Measurements from ENCODE around the gene ATAD1.
"Not testable (repeated sequence)": the region's sequence is repeated elsewhere in the genome, so short reads cannot be mapped to it uniquely, and the experiment has no call there.

Gene ATAD1

DNA sequence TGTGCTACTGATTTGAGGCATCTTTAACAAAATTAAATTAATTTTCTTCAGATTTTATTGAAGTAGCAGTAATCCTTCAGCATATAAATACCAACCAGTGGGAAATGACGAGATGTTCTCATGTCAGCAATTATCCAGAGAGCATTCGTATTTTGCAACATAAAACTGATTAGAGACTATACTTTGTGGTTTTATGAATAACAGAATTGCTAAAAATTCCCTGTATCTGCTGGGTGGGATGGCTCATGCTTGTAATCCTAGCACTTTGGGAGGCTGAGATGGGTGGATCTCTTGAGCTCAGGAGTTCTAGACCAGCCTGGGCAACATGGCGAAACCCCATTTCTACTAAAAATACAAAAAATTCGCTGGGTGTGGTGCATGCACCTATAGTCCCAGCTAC, 56.9 kb downstream of the ATAD1 start:
- H3K4me3 ChIP-seq (ENCODE audit: low read depth in 1 of 2, low read length in 2 of 2) = no peak overlapping the region
- H3K9me3 ChIP-seq (ENCODE audit: low read length) = no peaks in the 10 kb centered on the region
- H3K27me3 ChIP-seq (ENCODE audit: control insufficient read depth in 1 of 2, insufficient read depth in 2 of 2, low read length in 2 of 2) = no peaks in the 10 kb centered on the region
- H3K27ac ChIP-seq (ENCODE audit: low read depth, low read length) = no peak overlapping the region
- no peaks in the 10 kb centered on the region for H3K4me1 ChIP-seq (ENCODE audit: insufficient read depth, low read length)
- peaks cover 14% of the 10 kb centered on the region for H3K36me3 ChIP-seq (ENCODE audit: insufficient read depth, low read length)
- no peak overlapping the region for H3K9ac ChIP-seq (ENCODE audit: low read length)

GRCh38 chr10:87760195-87760905, 57.7 kb downstream of the ATAD1 start:
- Histone ChIP-seq H3K9ac (ENCODE audit: low read length) (no peak overlapping the region), H3K4me3 (ENCODE audit: low read depth in 1 of 2, low read length in 2 of 2) (no peak overlapping the region), H3K9me3 (ENCODE audit: low read length) (no peaks in the 10 kb centered on the region), H3K27me3 (ENCODE audit: control insufficient read depth in 1 of 2, insufficient read depth in 2 of 2, low read length in 2 of 2) (no peaks in the 10 kb centered on the region), H3K36me3 (ENCODE audit: insufficient read depth, low read length) (peaks cover 21% of the 10 kb centered on the region), H3K4me1 (ENCODE audit: insufficient read depth, low read length) (no peaks in the 10 kb centered on the region), H3K27ac (ENCODE audit: low read depth, low read length) (no peak overlapping the region)

- no peak overlapping the region for H3K27ac ChIP-seq (ENCODE audit: low read depth, low read length)
Observed at GRCh38 chr10:87759551-87759950, 58.5 kb downstream of the ATAD1 start.

GRCh38 chr10:87757685-87758084, 60.3 kb downstream of the ATAD1 start:
- peaks cover 31% of the 10 kb centered on the region for H3K36me3 ChIP-seq (ENCODE audit: insufficient read depth, low read length)

More at GRCh38 chr10:87759551-87759950, 58.5 kb downstream of the ATAD1 start:
- H3K36me3 ChIP-seq (ENCODE audit: insufficient read depth, low read length) = peaks cover 27% of the 10 kb centered on the region
- H3K9ac ChIP-seq (ENCODE audit: low read length) = no peak overlapping the region
- no peaks in the 10 kb centered on the region for H3K27me3 ChIP-seq (ENCODE audit: control insufficient read depth in 1 of 2, insufficient read depth in 2 of 2, low read length in 2 of 2)
- H3K9me3 ChIP-seq (ENCODE audit: low read length) = no peaks in the 10 kb centered on the region
- H3K4me1 ChIP-seq (ENCODE audit: insufficient read depth, low read length) = no peaks in the 10 kb centered on the region
- H3K4me3 ChIP-seq (ENCODE audit: low read depth in 1 of 2, low read length in 2 of 2) = no peak overlapping the region

DNA sequence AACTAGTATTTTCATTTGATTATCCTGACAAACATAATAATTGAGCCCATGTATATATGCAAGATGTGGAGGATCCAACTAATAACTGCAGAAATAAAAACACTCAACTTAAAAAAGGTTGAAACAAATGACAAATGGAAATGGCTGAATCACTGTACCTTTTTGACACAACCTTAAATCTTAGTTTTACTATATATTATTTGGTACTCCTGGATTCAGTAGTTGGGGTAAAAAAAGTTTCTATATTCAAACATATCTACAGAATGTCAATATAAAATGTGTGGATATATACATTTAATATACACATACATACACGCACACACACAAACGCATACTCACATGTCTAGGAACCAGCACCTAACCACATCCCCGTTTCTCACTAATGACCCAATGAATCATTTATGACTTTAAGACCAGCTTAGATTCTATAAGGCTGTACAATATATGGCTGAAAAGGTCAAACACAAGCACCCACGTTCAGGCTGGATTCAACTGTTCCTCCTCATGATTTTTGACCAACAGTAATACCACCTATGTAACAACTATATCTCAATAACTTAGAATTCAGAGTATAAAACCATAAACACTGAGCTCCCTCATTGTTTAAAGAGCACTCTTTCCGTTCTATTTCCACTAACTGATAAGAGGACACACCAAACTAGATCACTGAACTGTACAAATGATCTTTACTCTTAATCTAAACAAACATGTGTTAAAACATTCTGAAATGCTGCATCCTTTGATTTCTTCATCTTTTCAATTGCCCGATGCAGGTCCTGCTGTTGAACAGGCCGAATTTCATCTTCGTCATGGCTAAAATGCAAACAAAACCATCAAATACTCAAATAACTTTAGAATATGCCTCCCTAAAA, 63.8 kb downstream of the ATAD1 start:
- H3K9me3 ChIP-seq (ENCODE audit: low read length) = no peaks in the 10 kb centered on the region
- peaks cover 27% of the 10 kb centered on the region for H3K36me3 ChIP-seq (ENCODE audit: insufficient read depth, low read length)
- H3K9ac ChIP-seq (ENCODE audit: low read length) = no peak overlapping the region
- no peaks in the 10 kb centered on the region for H3K4me1 ChIP-seq (ENCODE audit: insufficient read depth, low read length)
- H3K27me3 ChIP-seq (ENCODE audit: control insufficient read depth in 1 of 2, insufficient read depth in 2 of 2, low read length in 2 of 2) = no peaks in the 10 kb centered on the region
- no peak overlapping the region for H3K27ac ChIP-seq (ENCODE audit: low read depth, low read length)
- no peak overlapping the region for H3K4me3 ChIP-seq (ENCODE audit: low read depth in 1 of 2, low read length in 2 of 2)

More at GRCh38 chr10:87757685-87758084, 60.3 kb downstream of the ATAD1 start:
- Histone ChIP-seq H3K4me3 (ENCODE audit: low read depth in 1 of 2, low read length in 2 of 2) (no peak overlapping the region), H3K4me1 (ENCODE audit: insufficient read depth, low read length) (no peaks in the 10 kb centered on the region), H3K27me3 (ENCODE audit: control insufficient read depth in 1 of 2, insufficient read depth in 2 of 2, low read length in 2 of 2) (no peaks in the 10 kb centered on the region), H3K9ac (ENCODE audit: low read length) (no peak overlapping the region), H3K27ac (ENCODE audit: low read depth, low read length) (no peak overlapping the region), H3K9me3 (ENCODE audit: low read length) (no peaks in the 10 kb centered on the region)

GRCh38 chr10:87752566-87752965, 65.5 kb downstream of the ATAD1 start:
- Histone ChIP-seq H3K36me3 (ENCODE audit: insufficient read depth, low read length) (peaks cover 27% of the 10 kb centered on the region), H3K4me1 (ENCODE audit: insufficient read depth, low read length) (no peaks in the 10 kb centered on the region), H3K4me3 (ENCODE audit: low read depth in 1 of 2, low read length in 2 of 2) (no peak overlapping the region), H3K9ac (ENCODE audit: low read length) (no peak overlapping the region), H3K27me3 (ENCODE audit: control insufficient read depth in 1 of 2, insufficient read depth in 2 of 2, low read length in 2 of 2) (no peaks in the 10 kb centered on the region), H3K27ac (ENCODE audit: low read depth, low read length) (no peak overlapping the region), H3K9me3 (ENCODE audit: low read length) (no peaks in the 10 kb centered on the region)

DNA sequence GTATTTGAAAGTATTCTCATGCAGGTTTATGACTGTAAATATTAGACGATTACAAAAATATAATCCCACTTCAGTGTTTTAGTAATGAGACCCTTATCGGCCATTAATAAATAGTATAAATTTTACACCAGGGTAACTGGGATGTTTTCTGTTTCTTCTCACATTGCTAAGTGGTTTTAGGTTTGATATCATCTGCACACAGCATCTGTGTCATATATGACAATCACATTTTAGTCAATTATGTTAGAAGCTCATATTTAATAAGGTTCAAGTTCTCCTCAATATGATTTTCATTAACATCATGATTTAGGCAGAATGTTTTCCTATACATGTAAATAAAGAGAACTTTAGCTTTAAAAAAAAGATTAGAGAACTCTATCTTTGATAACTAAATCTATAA, 66.8 kb downstream of the ATAD1 start:
- peaks cover 23% of the 10 kb centered on the region for H3K36me3 ChIP-seq (ENCODE audit: insufficient read depth, low read length)
- no peaks in the 10 kb centered on the region for H3K4me1 ChIP-seq (ENCODE audit: insufficient read depth, low read length)
- no peak overlapping the region for H3K27ac ChIP-seq (ENCODE audit: low read depth, low read length)
- H3K9me3 ChIP-seq (ENCODE audit: low read length) = no peaks in the 10 kb centered on the region
- no peaks in the 10 kb centered on the region for H3K27me3 ChIP-seq (ENCODE audit: control insufficient read depth in 1 of 2, insufficient read depth in 2 of 2, low read length in 2 of 2)
- no peak overlapping the region for H3K9ac ChIP-seq (ENCODE audit: low read length)
- no peak overlapping the region for H3K4me3 ChIP-seq (ENCODE audit: low read depth in 1 of 2, low read length in 2 of 2)

- Histone ChIP-seq H3K27ac (ENCODE audit: low read depth, low read length) (no peak overlapping the region), H3K4me1 (ENCODE audit: insufficient read depth, low read length) (no peaks in the 10 kb centered on the region), H3K27me3 (ENCODE audit: control insufficient read depth in 1 of 2, insufficient read depth in 2 of 2, low read length in 2 of 2) (no peaks in the 10 kb centered on the region), H3K9ac (ENCODE audit: low read length) (no peak overlapping the region), H3K9me3 (ENCODE audit: low read length) (no peaks in the 10 kb centered on the region), H3K4me3 (ENCODE audit: low read depth in 1 of 2, low read length in 2 of 2) (no peak overlapping the region), H3K36me3 (ENCODE audit: insufficient read depth, low read length) (peaks cover 19% of the 10 kb centered on the region)
Observed at GRCh38 chr10:87750817-87751216, 67.2 kb downstream of the ATAD1 start.

DNA sequence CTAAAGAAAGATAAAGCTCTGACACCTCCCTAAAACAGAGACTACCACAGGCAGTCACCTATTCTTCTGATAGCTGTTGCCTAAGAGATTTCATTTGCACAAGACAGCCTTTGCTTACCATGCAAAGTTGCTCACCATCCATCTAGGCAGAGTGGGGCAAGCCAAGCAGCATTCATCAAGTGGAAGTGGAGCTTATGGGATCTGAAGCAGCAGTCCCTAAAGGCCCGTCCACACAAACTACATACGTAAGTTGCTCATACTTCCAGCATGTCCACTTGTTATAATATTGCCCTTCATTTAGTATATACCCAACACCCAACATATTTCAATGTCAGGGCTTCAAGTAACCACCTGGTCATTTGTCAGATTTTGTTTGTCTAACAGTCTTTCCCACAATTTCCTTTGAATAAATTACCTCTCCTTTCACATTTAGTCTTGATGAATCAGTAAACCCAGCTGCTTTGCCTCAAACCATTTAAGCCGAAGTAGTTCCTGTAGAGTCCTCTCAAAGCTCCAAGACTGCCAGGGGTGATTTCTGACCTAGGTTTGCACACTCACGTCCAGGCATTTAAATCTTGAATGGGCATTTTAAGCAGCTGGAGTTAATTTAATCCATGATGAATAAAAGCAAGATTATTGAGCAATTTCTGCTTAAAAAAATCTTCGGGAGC, 67.9 kb downstream of the ATAD1 start:
- H3K36me3 ChIP-seq (ENCODE audit: insufficient read depth, low read length) = peaks cover 14% of the 10 kb centered on the region
- H3K27ac ChIP-seq (ENCODE audit: low read depth, low read length) = no peak overlapping the region
- H3K27me3 ChIP-seq (ENCODE audit: control insufficient read depth in 1 of 2, insufficient read depth in 2 of 2, low read length in 2 of 2) = no peaks in the 10 kb centered on the region
- no peaks in the 10 kb centered on the region for H3K9me3 ChIP-seq (ENCODE audit: low read length)
- H3K9ac ChIP-seq (ENCODE audit: low read length) = no peak overlapping the region
- H3K4me1 ChIP-seq (ENCODE audit: insufficient read depth, low read length) = no peaks in the 10 kb centered on the region
- H3K4me3 ChIP-seq (ENCODE audit: low read depth in 1 of 2, low read length in 2 of 2) = no peak overlapping the region

GRCh38 chr10:87748244-87748643, 69.8 kb downstream of the ATAD1 start:
- not testable (repeated sequence) for H3K27me3 ChIP-seq (ENCODE audit: control insufficient read depth in 1 of 2, insufficient read depth in 2 of 2, low read length in 2 of 2); H3K27ac ChIP-seq (ENCODE audit: low read depth, low read length)

DNA sequence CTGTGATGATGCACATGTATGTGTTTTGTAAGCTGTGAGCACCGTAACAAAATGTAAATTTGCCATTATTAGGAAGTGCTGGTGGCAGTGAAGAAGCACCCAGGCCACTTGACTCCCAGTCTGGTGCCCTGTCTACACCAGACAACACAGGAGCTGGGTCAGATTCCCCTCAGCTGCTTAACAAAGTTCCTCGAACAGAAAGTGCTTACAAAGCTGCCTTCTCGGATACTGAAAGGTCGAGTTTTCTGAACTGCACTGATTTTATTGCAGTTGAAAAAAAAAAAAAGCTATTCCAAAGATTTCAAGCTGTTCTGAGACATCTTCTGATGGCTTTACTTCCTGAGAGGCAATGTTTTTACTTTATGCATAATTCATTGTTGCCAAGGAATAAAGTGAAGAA, 71.1 kb downstream of the ATAD1 start:
- Histone ChIP-seq H3K27ac (ENCODE audit: low read depth, low read length) (no peak overlapping the region), H3K27me3 (ENCODE audit: control insufficient read depth in 1 of 2, insufficient read depth in 2 of 2, low read length in 2 of 2) (no peaks in the 10 kb centered on the region), H3K9ac (ENCODE audit: low read length) (no peak overlapping the region), H3K4me3 (ENCODE audit: low read depth in 1 of 2, low read length in 2 of 2) (no peak overlapping the region), H3K9me3 (ENCODE audit: low read length) (no peaks in the 10 kb centered on the region), H3K4me1 (ENCODE audit: insufficient read depth, low read length) (no peaks in the 10 kb centered on the region), H3K36me3 (ENCODE audit: insufficient read depth, low read length) (peaks cover 4% of the 10 kb centered on the region)

More at GRCh38 chr10:87748244-87748643, 69.8 kb downstream of the ATAD1 start:
- H3K4me3 ChIP-seq (ENCODE audit: low read depth in 1 of 2, low read length in 2 of 2); H3K9ac ChIP-seq (ENCODE audit: low read length); H3K4me1 ChIP-seq (ENCODE audit: insufficient read depth, low read length); H3K36me3 ChIP-seq (ENCODE audit: insufficient read depth, low read length); H3K9me3 ChIP-seq (ENCODE audit: low read length): not testable (repeated sequence)

Measured in muscle layer of colon (tissue), 2 donors.